HCT116 (cell line): ENCODE results near the gene SLC35F6. TPM values are rescaled to one million over a fixed set of nuclear protein-coding genes. Genes with fewer than 3 reads are reported as not detected.

ENCODE experiments used
- ATAC-seq: fragments of 200-7000 bp; cut with Tn5 transposase; 2 replicates; pipeline ENCODE4 v1.9.1; 2020; ENCODE audit warnings: mild to moderate bottlenecking, moderate library complexity
- BruUV-seq: library from RNA; stranded (reverse); fragments of 400-500 nt; replicated peaks from 2 replicates; lab custom pipeline; 2021; lab: Mats Ljungman, UMichigan
- CTCF ChIA-PET: fragments of 300-600 bp; sonication (Branson Sonifier 250); formaldehyde crosslinking; loops from one replicate; lab custom pipeline; 2021; ENCODE audit warnings: antibody characterized with exemption; lab: Charles Lee
- POLR2A ChIA-PET: fragments of 300-600, 350-600 bp; sonication (Branson Sonifier 250); formaldehyde crosslinking; loops from one replicate; lab custom pipeline; 2021; ENCODE audit warnings: antibody characterized with exemption; lab: Charles Lee
- RAD21 ChIA-PET, 2 experiments: fragments of 300-600 bp; sonication (Branson Sonifier 250); formaldehyde crosslinking; loops; one replicate each; lab custom pipeline; 2023; ENCODE audit warnings: low total read pairs in 2 of 2; ENCODE audit not compliant: uncharacterized antibody in 2 of 2, unreplicated experiment in 2 of 2, low non-redundant PET in 1 of 2; lab: Charles Lee
- DNase-seq: peaks from one replicate; pipeline ENCODE4 v3.0.0-alpha.2; 2010; ENCODE audit warnings: low read depth, low spot score
- H2AFZ ChIP-seq: fragments of 200-600 bp; shearing (Covaris generic), sonication (generic); 2 replicates; pipeline ENCODE4 v1.6.1; 2017; ENCODE audit warnings: low read depth, mixed run types, mixed read lengths, antibody characterized with exemption, low read length; ENCODE audit not compliant: poor library complexity, severe bottlenecking
- H3K27ac ChIP-seq: 2 replicates; pipeline ENCODE4 v1.5.1; 2012; ENCODE audit warnings: low read depth, low read length
- H3K27me3 ChIP-seq: fragments of 200-600 bp; sonication (generic); 2 replicates; pipeline ENCODE4 v1.6.1; 2016; ENCODE audit warnings: mixed run types, low read length, mixed read lengths; ENCODE audit not compliant: insufficient read depth
- H3K36me3 ChIP-seq, 2 experiments: fragments of 200-500 bp in 1 of 2; fragments of 200-600 bp in 1 of 2; sonication (Bioruptor generic) in 1 of 2; sonication (generic) in 1 of 2; 2 replicates each; pipeline versions ENCODE4 v1.5.1 to v1.6.1; 2014 to 2016; ENCODE audit warnings: low read length in 2 of 2, inconsistent platforms in 1 of 2, mixed read lengths in 1 of 2, mixed run types in 1 of 2; ENCODE audit not compliant: insufficient read depth in 2 of 2, control insufficient read depth in 1 of 2
- H3K4me1 ChIP-seq, 2 experiments: fragments of 200-600 bp in 1 of 2; sonication (generic) in 1 of 2; 2 replicates each; pipeline versions ENCODE4 v1.5.1 to v1.6.1; 2012 to 2017; ENCODE audit warnings: low read length in 2 of 2, inconsistent platforms in 1 of 2, mild to moderate bottlenecking in 1 of 2, mixed read lengths in 1 of 2, mixed run types in 1 of 2, moderate library complexity in 1 of 2; ENCODE audit not compliant: insufficient read depth in 2 of 2, control insufficient read depth in 1 of 2
- H3K4me2 ChIP-seq: fragments of 200-600 bp; sonication (generic); 2 replicates; pipeline ENCODE4 v1.6.1; 2017; ENCODE audit warnings: mixed run types, low read length, mixed read lengths
- H3K4me3 ChIP-seq, 2 experiments: fragments of 200-600 bp in 1 of 2; sonication (generic) in 1 of 2; replicated peaks in 1 of 2; 2 replicates each; pipeline ENCODE4 v1.5.1; 2011 to 2016; ENCODE audit warnings: low read length in 2 of 2, control low read depth in 1 of 2, low read depth in 1 of 2, mild to moderate bottlenecking in 1 of 2, mixed read lengths in 1 of 2, mixed run types in 1 of 2
- H3K79me2 ChIP-seq: fragments of 200-600 bp; sonication (generic); 2 replicates; pipeline ENCODE4 v1.6.1; 2017; ENCODE audit warnings: mild to moderate bottlenecking, mixed run types, low read length, moderate library complexity, mixed read lengths; ENCODE audit not compliant: insufficient read depth
- H3K9ac ChIP-seq: fragments of 200-600 bp; sonication (generic); 2 replicates; pipeline ENCODE4 v1.6.1; 2016; ENCODE audit warnings: low read length, mixed read lengths
- H3K9me2 ChIP-seq: fragments of 200-600 bp; sonication (generic), shearing (Covaris generic); 2 replicates; pipeline ENCODE4 v1.6.1; 2017; ENCODE audit warnings: mixed run types, mild to moderate bottlenecking, moderate library complexity; ENCODE audit not compliant: insufficient read depth
- H3K9me3 ChIP-seq, 2 experiments: fragments of 200-500 bp in 1 of 2; fragments of 200-600 bp in 1 of 2; sonication (Bioruptor generic) in 1 of 2; sonication (generic) in 1 of 2; 2 replicates each; pipeline ENCODE4 v1.6.1; 2014 to 2017; ENCODE audit warnings: low read length in 2 of 2, mixed read lengths in 2 of 2, inconsistent platforms in 1 of 2, low read depth in 1 of 2, mild to moderate bottlenecking in 1 of 2, mixed run types in 1 of 2, moderate library complexity in 1 of 2; ENCODE audit not compliant: control insufficient read depth in 1 of 2, insufficient read depth in 1 of 2
- H4K20me1 ChIP-seq: fragments of 200-600 bp; sonication (generic), shearing (Covaris generic); 2 replicates; pipeline ENCODE4 v1.6.1; 2017; ENCODE audit warnings: mixed run types, mild to moderate bottlenecking, moderate library complexity; ENCODE audit not compliant: insufficient read depth
- CBX3 ChIP-seq: IDR thresholded peaks from 2 replicates; pipeline ENCODE4 v1.6.1; 2012; ENCODE audit warnings: low read depth
- CEBPB ChIP-seq: IDR thresholded peaks from 2 replicates; pipeline ENCODE4 v1.6.1; 2012; ENCODE audit warnings: low read depth
- CTCF ChIP-seq, 3 experiments: fragments of 200-600 bp in 1 of 3; sonication (generic) in 1 of 3; IDR thresholded peaks in 2 of 3; conservative IDR thresholded peaks in 1 of 3; 2 replicates each; pipeline ENCODE4 v1.5.1; 2012 to 2017; ENCODE audit warnings: low read depth in 2 of 3, low read length in 2 of 3, antibody characterized with exemption in 1 of 3, borderline replicate concordance in 1 of 3, control low read depth in 1 of 3, mild to moderate bottlenecking in 1 of 3, mixed read lengths in 1 of 3, mixed run types in 1 of 3, moderate library complexity in 1 of 3; ENCODE audit not compliant: insufficient read depth in 1 of 3
- EGR1 ChIP-seq: IDR thresholded peaks from 2 replicates; pipeline ENCODE4 v1.6.1; 2012; ENCODE audit warnings: low read depth
- ELF1 ChIP-seq: IDR thresholded peaks from 2 replicates; pipeline ENCODE4 v1.6.1; 2012; ENCODE audit warnings: low read depth, borderline replicate concordance
- EZH2 ChIP-seq: fragments of 200-600 bp; sonication (generic); IDR thresholded peaks from 2 replicates; pipeline ENCODE4 v1.6.1; 2017; ENCODE audit warnings: antibody characterized with exemption, mixed run types
- EZH2phosphoT487 ChIP-seq: fragments of 200-600 bp; IDR thresholded peaks from 2 replicates; pipeline ENCODE4 v1.6.1; 2018; ENCODE audit warnings: antibody characterized with exemption, borderline replicate concordance
- FOSL1 ChIP-seq: IDR thresholded peaks from 2 replicates; pipeline ENCODE4 v1.6.1; 2012; ENCODE audit warnings: low read depth
- POLR2AphosphoS5 ChIP-seq: IDR thresholded peaks from 2 replicates; pipeline ENCODE4 v1.6.1; 2011; ENCODE audit warnings: mild to moderate bottlenecking, low read depth, low read length, moderate library complexity
- SIN3A ChIP-seq: IDR thresholded peaks from 2 replicates; pipeline ENCODE4 v1.6.1; 2012; ENCODE audit warnings: low read depth
- SP1 ChIP-seq: IDR thresholded peaks from 2 replicates; pipeline ENCODE4 v1.6.1; 2012; ENCODE audit warnings: low read depth
- SRF ChIP-seq: IDR thresholded peaks from 2 replicates; pipeline ENCODE4 v1.6.1; 2012; ENCODE audit warnings: low read depth
- YY1 ChIP-seq: IDR thresholded peaks from 2 replicates; pipeline ENCODE4 v1.6.1; 2011; ENCODE audit warnings: low read length, low read depth, moderate library complexity, mild to moderate bottlenecking; ENCODE audit not compliant: insufficient replicate concordance; ENCODE audit errors: extremely low read depth
- ZFX ChIP-seq: fragments of 450-650 bp; IDR thresholded peaks from 2 replicates; pipeline ENCODE4 v1.6.1; 2017
- ZNF274 ChIP-seq: fragments of 200-500 bp; sonication (Bioruptor generic); IDR thresholded peaks from 2 replicates; pipeline ENCODE4 v1.6.1; 2014; ENCODE audit warnings: mild to moderate bottlenecking, low read depth, low read length, inconsistent platforms
- intact Hi-C: fragments of 100-400 bp; cut with micrococcal nuclease; formaldehyde crosslinking; loops from 2 replicates; pipeline ENCODE4 v1.10.0; 2022
- total RNA-seq: library from RNA; stranded (reverse); gene quantifications from one replicate; pipeline ENCODE4 v1.2.1, GENCODE V29; 2021; ENCODE audit not compliant: unreplicated experiment
- TF ChIP-seq, protein P1 (sequence below): IDR thresholded peaks from 2 replicates; pipeline ENCODE4 v1.6.1; 2012; ENCODE audit warnings: low read depth

The SLC35F6 gene
- total RNA-seq, 1 experiment from 2014 or later = 34.5 TPM

GRCh38 chr2:26778507-26778906, 14.4 kb downstream of the SLC35F6 start:
- Histone ChIP-seq H2AFZ (no peak overlapping the region), H3K36me3 (peaks cover 8 to 20% of the 10 kb centered on the region in 2 experiments; a peak in 2 of 4 replicates), H3K9ac (no peak overlapping the region), H3K9me3 (no peaks in the 10 kb centered on the region), H3K4me3 (no peak overlapping the region), H3K27ac (no peak overlapping the region), H4K20me1 (no peaks in the 10 kb centered on the region), H3K4me2 (no peak overlapping the region), H3K79me2 (peaks cover 21% of the 10 kb centered on the region), H3K27me3 (no peaks in the 10 kb centered on the region), H3K4me1 (no peaks in the 10 kb centered on the region), H3K9me2 (no peaks in the 10 kb centered on the region)
- no peak for DNase-seq
- intact Hi-C loops = no loop called here
- RAD21 ChIA-PET = no interaction called here
- TF ChIP-seq ZFX (no peak), ELF1 (no peak), SIN3A (no peak), FOSL1 (no peak), CEBPB (no peak), CBX3 (no peak), YY1 (no peak), SP1 (no peak)
- no peak for ATAC-seq
- no TSS peak for BruUV-seq
- POLR2A ChIA-PET = no interaction called here
- CTCF ChIA-PET = interaction anchor here (1.6 kb wide), 1 partner anchor 9 kb away, joined by 5 read pairs; no protein-coding TSS in a partner anchor

- H2AFZ ChIP-seq = no peak overlapping the region
- BruUV-seq = no TSS peak
- H3K36me3 ChIP-seq = peaks cover 8 to 20% of the 10 kb centered on the region in 2 experiments; a peak in 2 of 4 replicates
- H3K27me3 ChIP-seq = no peaks in the 10 kb centered on the region
- H3K27ac ChIP-seq = no peak overlapping the region
- H3K9ac ChIP-seq = no peak overlapping the region
- no peaks in the 10 kb centered on the region for H3K9me3 ChIP-seq
- ChIA-PET RAD21 (no interaction called here), POLR2A (interaction anchor here (1.0 to 1.5 kb wide), 2 partner anchors 9 to 11 kb away, joined by 3 to 4 read pairs; no protein-coding TSS in a partner anchor), CTCF (no interaction called here)
- H4K20me1 ChIP-seq = no peaks in the 10 kb centered on the region
- no peak overlapping the region for H3K4me2 ChIP-seq
- H3K4me3 ChIP-seq = no peak overlapping the region
- ATAC-seq (no peak), DNase-seq (no peak)
- H3K4me1 ChIP-seq = peaks cover 0 to 4% of the 10 kb centered on the region in 2 experiments; a peak in 2 of 4 replicates
- intact Hi-C loops = no loop called here
- H3K79me2 ChIP-seq = peaks cover 3% of the 10 kb centered on the region; the same call in 1 of the 2 replicates
- no peaks in the 10 kb centered on the region for H3K9me2 ChIP-seq
- TF ChIP-seq SP1 (no peak), POLR2AphosphoS5 (no peak), FOSL1 (no peak), ZNF274 (no peak), EZH2 (no peak), CEBPB (no peak), YY1 (no peak), CTCF (IDR thresholded peaks at IDR 0.05 in 2 of 3, conservative IDR thresholded peaks at IDR 0.05 in 1 of 3; ENCODE audit: borderline replicate concordance in 1 of 3, insufficient read depth in 1 of 3, low read depth in 2 of 3, low read length in 2 of 3) (no peak), EGR1 (no peak), SRF (no peak), ZFX (no peak), EZH2phosphoT487 (no peak)
- TF ChIP-seq, protein P1, sequence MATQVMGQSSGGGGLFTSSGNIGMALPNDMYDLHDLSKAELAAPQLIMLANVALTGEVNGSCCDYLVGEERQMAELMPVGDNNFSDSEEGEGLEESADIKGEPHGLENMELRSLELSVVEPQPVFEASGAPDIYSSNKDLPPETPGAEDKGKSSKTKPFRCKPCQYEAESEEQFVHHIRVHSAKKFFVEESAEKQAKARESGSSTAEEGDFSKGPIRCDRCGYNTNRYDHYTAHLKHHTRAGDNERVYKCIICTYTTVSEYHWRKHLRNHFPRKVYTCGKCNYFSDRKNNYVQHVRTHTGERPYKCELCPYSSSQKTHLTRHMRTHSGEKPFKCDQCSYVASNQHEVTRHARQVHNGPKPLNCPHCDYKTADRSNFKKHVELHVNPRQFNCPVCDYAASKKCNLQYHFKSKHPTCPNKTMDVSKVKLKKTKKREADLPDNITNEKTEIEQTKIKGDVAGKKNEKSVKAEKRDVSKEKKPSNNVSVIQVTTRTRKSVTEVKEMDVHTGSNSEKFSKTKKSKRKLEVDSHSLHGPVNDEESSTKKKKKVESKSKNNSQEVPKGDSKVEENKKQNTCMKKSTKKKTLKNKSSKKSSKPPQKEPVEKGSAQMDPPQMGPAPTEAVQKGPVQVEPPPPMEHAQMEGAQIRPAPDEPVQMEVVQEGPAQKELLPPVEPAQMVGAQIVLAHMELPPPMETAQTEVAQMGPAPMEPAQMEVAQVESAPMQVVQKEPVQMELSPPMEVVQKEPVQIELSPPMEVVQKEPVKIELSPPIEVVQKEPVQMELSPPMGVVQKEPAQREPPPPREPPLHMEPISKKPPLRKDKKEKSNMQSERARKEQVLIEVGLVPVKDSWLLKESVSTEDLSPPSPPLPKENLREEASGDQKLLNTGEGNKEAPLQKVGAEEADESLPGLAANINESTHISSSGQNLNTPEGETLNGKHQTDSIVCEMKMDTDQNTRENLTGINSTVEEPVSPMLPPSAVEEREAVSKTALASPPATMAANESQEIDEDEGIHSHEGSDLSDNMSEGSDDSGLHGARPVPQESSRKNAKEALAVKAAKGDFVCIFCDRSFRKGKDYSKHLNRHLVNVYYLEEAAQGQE = no peak
Observed at GRCh38 chr2:26780203-26780760, 16.2 kb downstream of the SLC35F6 start.
